ENCODE results near the gene TTC39C. TPM values are rescaled to one million over a fixed set of nuclear protein-coding genes. Genes with fewer than 3 reads are reported as not detected.
A peak's percentile ranks its signal among the peaks of the same experiment; 100 is the strongest.

The TTC39C gene
- total and polyA plus RNA-seq, 12 donors = 3.5 to 8.1 (median 5.2) TPM

DNA sequence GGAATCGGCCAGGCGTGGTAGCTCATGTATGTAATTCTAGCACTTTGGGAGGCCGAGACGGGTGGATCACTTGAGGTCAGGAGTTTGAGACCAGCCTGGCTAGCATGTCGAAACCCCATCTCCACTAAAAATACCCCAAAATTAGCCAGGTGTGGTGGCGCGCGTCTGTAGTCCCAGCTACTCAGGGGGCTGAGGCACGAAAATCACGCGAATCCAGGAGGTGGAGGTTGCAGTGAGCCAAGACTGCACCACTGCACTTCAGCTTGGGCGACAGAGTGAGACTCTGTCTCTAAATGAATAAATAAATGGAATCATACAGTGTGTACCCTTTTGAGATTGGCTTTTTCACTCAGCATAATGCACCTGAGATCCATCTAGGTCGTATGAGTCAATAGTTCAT lies 19.4 kb upstream of the TTC39C start:
- H3K4me3 ChIP-seq = no peak overlapping the region
- no peak for ATAC-seq
- no peaks in the 10 kb centered on the region for H3K27me3 ChIP-seq
- TF ChIP-seq, protein P1, sequence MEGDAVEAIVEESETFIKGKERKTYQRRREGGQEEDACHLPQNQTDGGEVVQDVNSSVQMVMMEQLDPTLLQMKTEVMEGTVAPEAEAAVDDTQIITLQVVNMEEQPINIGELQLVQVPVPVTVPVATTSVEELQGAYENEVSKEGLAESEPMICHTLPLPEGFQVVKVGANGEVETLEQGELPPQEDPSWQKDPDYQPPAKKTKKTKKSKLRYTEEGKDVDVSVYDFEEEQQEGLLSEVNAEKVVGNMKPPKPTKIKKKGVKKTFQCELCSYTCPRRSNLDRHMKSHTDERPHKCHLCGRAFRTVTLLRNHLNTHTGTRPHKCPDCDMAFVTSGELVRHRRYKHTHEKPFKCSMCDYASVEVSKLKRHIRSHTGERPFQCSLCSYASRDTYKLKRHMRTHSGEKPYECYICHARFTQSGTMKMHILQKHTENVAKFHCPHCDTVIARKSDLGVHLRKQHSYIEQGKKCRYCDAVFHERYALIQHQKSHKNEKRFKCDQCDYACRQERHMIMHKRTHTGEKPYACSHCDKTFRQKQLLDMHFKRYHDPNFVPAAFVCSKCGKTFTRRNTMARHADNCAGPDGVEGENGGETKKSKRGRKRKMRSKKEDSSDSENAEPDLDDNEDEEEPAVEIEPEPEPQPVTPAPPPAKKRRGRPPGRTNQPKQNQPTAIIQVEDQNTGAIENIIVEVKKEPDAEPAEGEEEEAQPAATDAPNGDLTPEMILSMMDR (IDR thresholded peaks at IDR 0.05) = no peak
- no peak overlapping the region for H3K27ac ChIP-seq
- H3K4me1 ChIP-seq = peaks cover 0 to 17% (median 9%) of the 10 kb centered on the region in 9 donors
- intact Hi-C loops (cut with DNase I) = no loop called here
- H3K9me3 ChIP-seq = no peaks in the 10 kb centered on the region
- DNase-seq = no peak
- 95 to 97% methylated on average over 13 of the region's 13 CpGs for WGBS, 2 donors
- no peaks in the 10 kb centered on the region for H3K36me3 ChIP-seq

DNA sequence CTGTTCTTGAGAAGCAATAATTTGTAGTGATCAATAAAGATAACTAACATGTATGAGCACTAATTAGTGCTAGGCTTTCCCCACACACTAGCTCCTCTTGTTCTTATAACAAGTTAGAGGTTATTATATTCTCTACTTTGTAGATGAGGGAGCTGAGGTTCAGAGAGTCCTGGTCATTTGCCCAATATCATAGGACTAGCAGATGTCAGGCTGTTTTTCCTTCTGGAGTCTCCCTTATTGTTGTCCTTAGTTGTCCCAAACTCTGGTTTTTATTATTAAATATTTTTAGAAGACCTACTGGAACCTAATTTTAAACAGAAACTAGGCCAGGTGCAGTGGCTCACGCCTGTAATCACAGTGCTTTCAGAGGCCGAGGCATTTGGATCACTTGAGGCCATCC lies 16.5 kb upstream of the TTC39C start:
- intact Hi-C loops (cut with DNase I) = no loop called here
- ATAC-seq = no peak
- Histone ChIP-seq H3K4me1 (peaks cover 0 to 11% (median 6%) of the 10 kb centered on the region in 9 donors), H3K27me3 (peaks cover 0 to 8% (median 0%) of the 10 kb centered on the region in 7 donors), H3K36me3 (no peaks in the 10 kb centered on the region), H3K9me3 (no peaks in the 10 kb centered on the region), H3K27ac (no peak overlapping the region), H3K4me3 (no peak overlapping the region)
- TF ChIP-seq, protein P1 (IDR thresholded peaks at IDR 0.05) = no peak
- WGBS, 2 donors = 78 to 93% methylated on average over 2 of the region's 2 CpGs
- DNase-seq = no peak

DNA sequence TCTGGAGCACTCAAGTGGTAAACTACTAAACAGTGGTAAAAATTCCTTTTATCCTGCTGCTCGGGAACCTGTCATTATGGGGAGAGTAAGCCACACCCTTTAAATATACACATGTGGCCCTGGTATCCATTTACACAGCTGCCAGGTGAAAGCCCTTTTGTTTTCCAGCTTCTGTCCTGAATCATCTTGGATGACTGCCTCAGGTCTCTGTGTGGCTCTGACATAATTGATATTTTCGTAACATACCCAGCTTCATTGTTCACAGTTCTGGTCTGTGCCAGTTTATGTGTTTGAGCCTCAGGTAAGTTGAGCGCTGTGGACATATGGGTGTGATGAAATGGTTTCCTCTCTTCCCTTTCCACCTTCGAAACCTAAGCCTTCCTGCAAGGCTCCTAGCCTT lies 15.7 kb upstream of the TTC39C start:
- Histone ChIP-seq H3K4me1 (peaks cover 0 to 10% (median 6%) of the 10 kb centered on the region in 9 donors), H3K4me3 (no peak overlapping the region), H3K36me3 (no peaks in the 10 kb centered on the region), H3K27ac (no peak overlapping the region), H3K9me3 (no peaks in the 10 kb centered on the region), H3K27me3 (peaks cover 0 to 13% (median 0%) of the 10 kb centered on the region in 7 donors)
- no peak for DNase-seq
- intact Hi-C loops (cut with DNase I) = no loop called here
- TF ChIP-seq, protein P1 (IDR thresholded peaks at IDR 0.05) = no peak
- no peak for ATAC-seq
- 45 to 63% methylated on average over 4 of the region's 4 CpGs for WGBS, 2 donors

DNA sequence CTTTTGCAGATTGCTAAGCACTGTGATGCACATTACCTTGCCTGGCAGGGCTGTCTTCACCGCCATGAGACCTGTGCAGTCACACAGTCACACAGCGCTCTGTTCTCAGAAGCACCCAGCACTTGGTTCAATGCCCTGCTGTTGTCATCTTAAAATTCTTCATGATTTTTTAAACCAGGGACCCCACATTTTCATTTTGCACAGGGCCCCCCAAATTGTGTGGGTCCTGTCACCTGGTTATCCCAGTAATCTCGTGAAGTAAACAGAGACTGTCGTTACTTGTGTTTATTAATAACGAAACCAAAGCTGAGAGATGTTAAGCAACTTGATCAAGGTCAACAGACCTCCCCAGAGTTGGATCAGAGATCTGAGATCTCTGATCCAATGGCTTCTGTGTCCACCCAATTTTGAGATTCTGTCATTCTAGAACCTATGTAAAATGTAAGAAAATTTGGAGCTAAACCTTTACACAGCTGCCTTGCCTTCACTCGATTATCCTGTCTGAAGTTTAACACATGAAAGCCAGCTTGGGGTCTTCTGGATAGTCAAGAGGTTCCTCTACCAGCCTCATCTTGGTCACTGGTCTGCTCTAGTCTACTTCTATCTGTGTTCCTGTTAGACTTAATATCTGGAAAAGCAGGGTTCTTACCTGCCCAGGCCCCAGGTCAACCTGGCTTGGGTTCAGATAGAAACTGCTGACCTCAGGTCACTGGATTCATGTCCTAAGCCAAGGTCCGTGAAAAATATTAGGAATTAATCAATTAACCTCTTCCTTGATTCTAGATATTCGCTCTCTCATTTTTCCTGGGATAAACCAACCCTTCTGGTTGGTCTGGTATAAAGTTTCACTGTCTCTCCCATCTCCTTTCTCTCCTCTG lies 13.7 kb upstream of the TTC39C start:
- Histone ChIP-seq H3K4me3 (no peak overlapping the region), H3K9me3 (no peaks in the 10 kb centered on the region), H3K4me1 (peaks cover 0 to 8% (median 0%) of the 10 kb centered on the region in 9 donors), H3K27ac (peak overlapping the region in 1 of 10 donors; percentile 71), H3K36me3 (no peaks in the 10 kb centered on the region), H3K27me3 (peaks cover 0 to 13% (median 0%) of the 10 kb centered on the region in 7 donors)
- ATAC-seq = no peak
- TF ChIP-seq, protein P1 (IDR thresholded peaks at IDR 0.05) = no peak
- WGBS, 2 donors = 89 to 92% methylated on average over 8 of the region's 8 CpGs
- no peak for DNase-seq
- intact Hi-C loops (cut with DNase I) = no loop called here

Data from heart right ventricle (tissue), 16 donors.